Right atrium auricular region (tissue), 2 donors: ENCODE data around the gene GAB2. TPM values are rescaled to one million over a fixed set of nuclear protein-coding genes. Genes with fewer than 3 reads are reported as not detected.
A peak's percentile ranks its signal among the peaks of the same experiment; 100 is the strongest.

Source experiments
- DNase-seq: peaks from one replicate; pipeline ENCODE4 v3.0.0-alpha.2; 2019; ENCODE audit warnings: low spot score
- H3K27ac ChIP-seq, 2 donors: fragments of 200-600 bp; sonication (generic); 1 replicate in 1 of 2; 2 replicates in 1 of 2; pipeline ENCODE4 v1.5.1; 2016 to 2019
- H3K27me3 ChIP-seq, 2 donors: fragments of 200-600 bp; sonication (generic); one replicate each; pipeline versions ENCODE4 v1.5.1 to v1.6.0; 2017 to 2019
- H3K36me3 ChIP-seq: fragments of 200-600 bp; sonication (generic); one replicate; pipeline ENCODE4 v1.5.1; 2016
- H3K4me1 ChIP-seq, 2 donors: fragments of 200-600 bp; sonication (generic); one replicate each; pipeline versions ENCODE4 v1.5.1 to v1.6.0; 2017 to 2019
- H3K4me3 ChIP-seq, 2 donors: fragments of 200-600 bp; sonication (generic); 1 replicate in 1 of 2; 2 replicates in 1 of 2; pipeline ENCODE4 v1.5.1; 2017 to 2019; ENCODE audit warnings: mild to moderate bottlenecking in 1 of 2, moderate library complexity in 1 of 2
- H3K9me3 ChIP-seq, 2 donors: fragments of 200-600 bp; sonication (generic); one replicate each; pipeline ENCODE4 v1.5.1; 2019
- total RNA-seq, 2 donors: library from RNA; depleted of rRNA; stranded (reverse); fragments of >200 nt; gene quantifications; one replicate each; pipeline ENCODE4 v1.1.0, GENCODE V29; 2016
- TF ChIP-seq, protein P1 (sequence below), 2 donors: fragments of 200-600 bp; sonication (generic); IDR thresholded peaks; one replicate each; pipeline ENCODE4 v1.5.1; 2019; ENCODE audit warnings: antibody characterized with exemption in 2 of 2

The GAB2 gene
- total RNA-seq, 2 donors from 2014 or later: 22.0 to 33.7 TPM

DNA sequence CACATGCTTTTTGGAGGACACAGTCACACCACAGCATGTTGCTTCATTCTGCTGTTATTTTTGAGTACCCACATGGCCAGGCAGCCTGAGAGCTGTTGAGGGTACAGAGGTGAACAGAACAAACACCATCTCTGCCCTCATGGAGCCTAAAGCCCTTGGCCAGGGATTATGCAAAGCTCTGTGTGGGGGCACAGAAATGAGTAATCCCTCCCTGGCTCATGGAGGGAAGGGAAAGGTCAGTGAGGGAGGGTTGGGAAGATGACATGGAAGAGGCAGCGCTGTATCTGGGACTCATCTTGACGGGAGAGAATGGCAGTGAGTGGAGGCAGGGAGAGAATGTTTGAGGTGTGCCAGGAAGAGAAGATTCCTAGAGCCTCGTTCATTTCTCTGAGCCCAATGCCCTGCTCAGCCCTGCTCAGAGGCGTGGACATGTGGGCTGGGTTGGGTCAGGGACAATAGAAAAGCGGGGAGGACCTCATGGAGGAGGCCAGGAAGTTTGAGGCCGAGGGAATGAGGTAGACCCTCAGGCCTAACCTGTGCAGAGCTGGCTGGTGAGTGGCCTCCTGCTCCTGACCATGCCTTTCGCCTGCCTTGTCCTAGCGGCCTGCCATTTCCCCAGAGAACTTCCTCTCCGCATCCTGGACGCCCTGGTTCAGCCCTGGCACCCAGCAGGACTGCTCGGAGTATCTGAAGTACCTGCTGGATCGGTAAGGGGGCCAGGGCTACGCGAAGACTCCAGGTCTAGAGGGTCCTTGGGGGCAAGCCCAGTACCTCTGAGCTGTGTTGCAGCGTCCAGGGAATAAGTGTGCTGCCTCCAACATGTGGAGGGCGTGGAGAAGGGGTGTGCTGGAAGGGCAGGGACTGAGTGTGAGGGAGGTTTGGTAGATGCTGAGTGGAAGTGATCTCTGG lies 209.1 kb downstream of the GAB2 start:
- TF ChIP-seq, protein P1, sequence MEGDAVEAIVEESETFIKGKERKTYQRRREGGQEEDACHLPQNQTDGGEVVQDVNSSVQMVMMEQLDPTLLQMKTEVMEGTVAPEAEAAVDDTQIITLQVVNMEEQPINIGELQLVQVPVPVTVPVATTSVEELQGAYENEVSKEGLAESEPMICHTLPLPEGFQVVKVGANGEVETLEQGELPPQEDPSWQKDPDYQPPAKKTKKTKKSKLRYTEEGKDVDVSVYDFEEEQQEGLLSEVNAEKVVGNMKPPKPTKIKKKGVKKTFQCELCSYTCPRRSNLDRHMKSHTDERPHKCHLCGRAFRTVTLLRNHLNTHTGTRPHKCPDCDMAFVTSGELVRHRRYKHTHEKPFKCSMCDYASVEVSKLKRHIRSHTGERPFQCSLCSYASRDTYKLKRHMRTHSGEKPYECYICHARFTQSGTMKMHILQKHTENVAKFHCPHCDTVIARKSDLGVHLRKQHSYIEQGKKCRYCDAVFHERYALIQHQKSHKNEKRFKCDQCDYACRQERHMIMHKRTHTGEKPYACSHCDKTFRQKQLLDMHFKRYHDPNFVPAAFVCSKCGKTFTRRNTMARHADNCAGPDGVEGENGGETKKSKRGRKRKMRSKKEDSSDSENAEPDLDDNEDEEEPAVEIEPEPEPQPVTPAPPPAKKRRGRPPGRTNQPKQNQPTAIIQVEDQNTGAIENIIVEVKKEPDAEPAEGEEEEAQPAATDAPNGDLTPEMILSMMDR (IDR thresholded peaks at IDR 0.05): no peak
- peaks cover 0 to 23% of the 10 kb centered on the region in 2 donors for H3K4me1 ChIP-seq
- H3K36me3 ChIP-seq: peaks cover 31% of the 10 kb centered on the region
- no peaks in the 10 kb centered on the region for H3K27me3 ChIP-seq
- peak overlapping the region; percentile 23 to 60 for H3K27ac ChIP-seq
- DNase-seq: no peak
- H3K4me3 ChIP-seq: no peak overlapping the region
- no peaks in the 10 kb centered on the region for H3K9me3 ChIP-seq

- H3K36me3 ChIP-seq: peaks cover 31% of the 10 kb centered on the region
- H3K9me3 ChIP-seq: no peaks in the 10 kb centered on the region
- H3K4me3 ChIP-seq: no peak overlapping the region
- H3K4me1 ChIP-seq: peaks cover 0 to 17% of the 10 kb centered on the region in 2 donors
- TF ChIP-seq, protein P1 (IDR thresholded peaks at IDR 0.05): no peak
- H3K27ac ChIP-seq: peak overlapping the region; percentile 23 to 60
- no peak for DNase-seq
- no peaks in the 10 kb centered on the region for H3K27me3 ChIP-seq
Measured at GRCh38 chr11:78207532-78208256, 209.9 kb downstream of the GAB2 start.

DNA sequence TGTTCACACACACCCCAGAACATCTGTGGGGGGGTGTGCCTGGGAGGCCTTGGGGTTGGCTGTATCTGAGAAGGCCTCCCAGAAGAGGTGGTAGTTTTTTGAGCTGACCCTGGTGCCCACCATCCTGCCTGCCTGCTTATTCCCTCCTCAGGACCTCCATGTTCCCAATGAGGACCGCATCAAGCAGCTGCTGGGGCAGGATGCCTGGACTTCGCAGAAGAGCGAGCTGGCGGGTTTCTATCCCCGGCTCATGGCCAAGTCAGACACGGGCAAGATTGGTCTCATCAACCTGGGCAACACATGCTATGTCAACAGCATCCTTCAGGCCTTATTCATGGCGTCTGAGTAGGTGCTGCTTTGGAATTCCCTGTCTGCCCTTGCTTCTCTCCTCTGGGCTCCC lies 211.9 kb downstream of the GAB2 start:
- TF ChIP-seq, protein P1 (IDR thresholded peaks at IDR 0.05): no peak
- H3K36me3 ChIP-seq: peaks cover 37% of the 10 kb centered on the region
- H3K9me3 ChIP-seq: no peaks in the 10 kb centered on the region
- H3K27me3 ChIP-seq: no peaks in the 10 kb centered on the region
- no peak overlapping the region for H3K4me3 ChIP-seq
- peaks cover 0 to 17% of the 10 kb centered on the region in 2 donors for H3K4me1 ChIP-seq
- H3K27ac ChIP-seq: no peak overlapping the region
- no peak for DNase-seq

- Histone ChIP-seq H3K27me3 (no peaks in the 10 kb centered on the region), H3K36me3 (peaks cover 37% of the 10 kb centered on the region), H3K27ac (no peak overlapping the region), H3K4me1 (peaks cover 0 to 21% of the 10 kb centered on the region in 2 donors), H3K4me3 (no peak overlapping the region), H3K9me3 (no peaks in the 10 kb centered on the region)
- TF ChIP-seq, protein P1 (IDR thresholded peaks at IDR 0.05): no peak
- DNase-seq: no peak
Measured at GRCh38 chr11:78205256-78205655, 212.4 kb downstream of the GAB2 start.

DNA sequence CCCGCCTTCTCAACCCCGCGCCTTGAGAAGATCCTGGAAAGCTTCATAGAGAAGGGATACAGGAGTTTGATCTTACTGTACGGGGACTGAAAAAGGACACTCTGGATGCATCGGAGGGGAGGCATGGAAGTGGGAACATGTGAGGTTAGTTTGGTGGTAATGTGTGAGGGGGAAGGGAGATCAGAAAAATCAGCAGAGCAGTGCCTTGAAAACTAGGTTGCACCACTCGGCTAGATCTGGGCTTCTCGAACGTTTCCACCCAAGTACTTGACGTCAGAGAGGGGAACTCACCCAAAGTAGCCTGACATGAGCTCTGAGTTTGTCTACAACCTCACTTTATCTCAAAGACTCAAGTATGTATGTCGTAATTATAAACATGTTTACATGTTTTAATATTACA lies 214.4 kb downstream of the GAB2 start:
- no peaks in the 10 kb centered on the region for H3K9me3 ChIP-seq
- no peaks in the 10 kb centered on the region for H3K27me3 ChIP-seq
- TF ChIP-seq, protein P1 (IDR thresholded peaks at IDR 0.05): no peak
- no peak overlapping the region for H3K4me3 ChIP-seq
- no peak for DNase-seq
- H3K27ac ChIP-seq: no peak overlapping the region
- H3K4me1 ChIP-seq: peaks cover 0 to 15% of the 10 kb centered on the region in 2 donors
- peaks cover 39% of the 10 kb centered on the region for H3K36me3 ChIP-seq
